GM10847 (cell line): Measurements from ENCODE around the gene DEDD.

Experiments used
- POLR2A ChIP-seq: IDR thresholded peaks from 2 replicates; pipeline ENCODE4 v1.6.1; 2011; ENCODE audit not compliant: insufficient read length; ENCODE audit errors: extremely low read depth

The DEDD gene

GRCh38 chr1:161094481-161094880 lies 38.0 kb downstream of the DEDD start:
- no peak for TF ChIP-seq POLR2A

DNA sequence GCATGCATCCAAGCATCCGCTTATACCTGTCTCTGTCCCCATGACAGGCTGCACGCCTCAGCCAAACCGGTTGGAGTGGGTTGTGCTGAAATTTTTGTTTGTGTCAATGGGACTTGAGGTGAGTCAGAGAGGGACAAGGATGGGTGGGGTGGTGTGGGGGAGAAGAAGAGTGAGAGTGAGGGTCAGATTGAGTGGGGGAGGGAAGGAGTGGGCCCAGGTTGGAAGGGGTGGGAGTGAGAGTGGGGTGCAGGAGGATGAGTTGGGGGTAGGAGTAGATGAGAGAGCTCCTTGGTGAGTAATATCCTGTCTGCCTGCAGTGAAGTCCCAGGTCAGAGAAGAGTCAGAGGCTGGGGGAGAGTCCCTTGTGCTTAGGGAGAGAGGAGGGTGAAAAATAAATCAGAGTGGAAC lies 39.8 kb downstream of the DEDD start:
- no peak for TF ChIP-seq POLR2A

DNA sequence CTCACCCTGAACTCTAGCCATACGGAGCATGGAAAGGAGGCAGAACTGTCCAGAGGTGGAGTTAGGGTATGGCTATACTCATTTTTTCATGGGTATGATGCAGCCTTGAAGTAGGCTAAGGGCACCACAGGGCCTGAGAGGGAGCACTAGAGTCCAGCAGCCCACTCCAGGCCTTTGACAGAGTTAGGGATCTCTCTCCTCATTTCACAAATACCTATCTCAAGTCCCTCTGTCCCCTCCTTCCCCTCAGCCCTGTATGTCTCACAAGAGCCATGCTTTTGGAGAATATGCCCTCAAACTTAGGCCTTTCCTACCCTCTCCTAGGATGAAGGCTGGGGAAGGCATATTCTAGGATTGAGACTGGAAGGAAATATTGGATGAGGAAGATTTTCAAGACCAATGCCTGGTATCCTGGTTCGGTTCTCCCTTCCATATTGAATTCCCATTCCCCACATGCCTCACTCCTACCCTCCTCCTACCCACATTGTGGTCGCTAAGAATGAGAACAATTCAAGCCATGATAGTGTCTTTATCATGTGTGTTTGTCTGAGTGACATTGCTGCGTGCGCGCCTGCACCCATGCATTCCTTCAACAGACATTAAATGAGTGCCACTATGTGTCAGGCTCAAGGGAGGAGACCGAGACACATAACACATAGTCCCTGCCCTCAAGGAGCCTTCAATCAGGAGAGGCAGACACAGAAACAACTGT lies 40.5 kb downstream of the DEDD start:
- no peak for TF ChIP-seq POLR2A

GRCh38 chr1:161091093-161091492 lies 41.4 kb downstream of the DEDD start:
- TF ChIP-seq POLR2A: no peak

DNA sequence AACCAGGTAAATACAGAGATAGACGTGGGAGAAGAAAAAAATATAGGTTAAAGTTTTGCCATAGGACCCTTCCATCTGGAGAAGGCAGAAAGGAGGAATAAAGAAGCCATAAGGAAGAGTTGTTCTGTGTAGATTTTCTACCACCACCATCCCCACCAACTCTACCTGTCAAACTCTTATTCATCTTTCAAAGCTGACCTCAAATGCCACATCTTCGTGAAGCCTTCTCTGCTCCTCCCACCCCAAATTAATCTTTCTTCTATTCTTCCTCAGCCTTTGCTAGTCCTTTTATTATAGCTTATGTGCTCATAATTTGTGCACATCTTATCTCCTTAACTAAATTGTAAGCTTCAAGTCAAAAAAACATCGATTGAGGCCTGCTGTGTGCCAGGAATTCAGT lies 41.9 kb downstream of the DEDD start:
- TF ChIP-seq POLR2A: no peak

- no peak for TF ChIP-seq POLR2A
Measured at GRCh38 chr1:161089938-161090337, 42.5 kb downstream of the DEDD start.

DNA sequence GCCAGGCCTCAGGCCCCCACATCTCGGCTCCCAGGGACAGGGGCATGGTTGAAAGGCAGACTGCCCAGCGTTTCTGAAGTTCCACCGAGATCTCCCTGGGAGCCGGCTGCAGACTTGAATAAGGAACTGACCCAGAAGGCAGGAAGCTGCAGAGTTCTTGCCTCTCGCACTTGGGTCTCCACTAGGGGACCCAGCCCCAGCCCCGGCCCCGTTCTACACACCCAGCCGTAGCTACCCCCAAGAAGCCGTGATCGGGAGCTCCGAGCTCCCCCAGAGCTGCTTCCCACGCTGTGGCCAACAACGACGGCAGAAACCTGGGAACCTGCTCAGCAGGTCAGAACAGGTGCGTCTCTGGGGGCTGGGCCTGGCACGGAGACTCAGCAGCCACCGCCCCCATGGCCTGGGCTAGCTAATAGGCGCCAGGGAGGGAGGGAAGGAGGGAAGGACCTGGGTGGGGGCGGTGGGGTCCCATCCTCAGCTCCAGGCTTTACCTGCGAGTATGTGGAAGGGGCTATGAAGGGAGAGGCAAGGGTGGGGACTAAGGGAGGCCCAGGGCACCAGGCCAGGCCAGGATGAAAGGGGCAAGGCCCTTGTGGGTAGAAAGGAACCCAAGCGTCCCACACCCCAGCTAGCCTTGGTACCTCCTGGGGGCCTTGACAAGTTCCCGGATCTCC lies 43.1 kb downstream of the DEDD start, which contains the start of gene NECTIN4:
Gene NECTIN4 (minus strand): TSS at position 308 of the 674 bp plus-strand sequence. CDS start 262 bp downstream, at position 46.
- no peak for TF ChIP-seq POLR2A

- TF ChIP-seq POLR2A: no peak
Measured at GRCh38 chr1:161088587-161089110, 43.8 kb downstream of the DEDD start.

- TF ChIP-seq POLR2A: no peak
Measured at GRCh38 chr1:161086457-161086856, 46.0 kb downstream of the DEDD start.

GRCh38 chr1:161085165-161085564 lies 47.3 kb downstream of the DEDD start:
- TF ChIP-seq POLR2A: no peak

- TF ChIP-seq POLR2A: no peak
Measured at GRCh38 chr1:161084597-161084988, 47.9 kb downstream of the DEDD start.

DNA sequence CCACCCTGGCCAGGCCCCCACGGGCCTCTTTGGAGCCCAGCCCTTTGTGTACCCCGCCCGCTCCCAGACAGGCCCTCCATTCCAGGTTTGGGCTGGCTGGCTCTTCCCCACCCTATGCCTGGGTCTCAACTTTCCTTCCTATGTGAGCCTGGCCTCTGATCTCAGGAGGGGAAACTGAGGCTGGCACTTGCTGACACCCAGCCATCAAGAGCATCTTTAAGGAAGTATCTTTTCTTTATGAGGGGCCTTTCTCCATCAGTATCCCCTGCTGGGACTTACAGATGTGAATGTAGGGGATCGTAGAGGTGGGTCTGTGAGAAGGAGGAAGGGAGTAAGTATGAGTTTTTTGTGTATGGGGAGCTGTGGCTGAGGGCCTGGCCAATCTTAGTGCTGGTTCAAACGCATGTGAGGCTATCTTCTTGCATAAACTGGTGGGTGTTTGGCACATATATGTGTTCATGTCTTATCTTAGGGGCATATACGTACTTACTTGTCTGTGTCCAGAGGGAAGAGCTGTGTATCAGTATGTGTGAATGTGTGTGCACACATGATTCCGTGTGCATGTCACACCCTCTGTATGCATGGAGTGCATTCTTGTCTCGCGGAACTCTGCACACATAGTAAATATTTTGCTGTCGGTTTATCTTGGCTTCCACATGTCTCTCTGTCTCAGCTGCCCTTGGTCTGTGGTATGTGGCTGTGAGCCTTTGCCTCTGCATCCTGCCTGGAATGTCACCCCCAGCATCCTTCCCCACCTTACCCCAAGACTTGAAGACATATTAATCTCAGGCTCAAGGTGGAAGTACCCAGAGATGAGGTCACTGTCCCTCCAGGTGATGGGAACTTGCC lies 48.5 kb downstream of the DEDD start:
- no peak for TF ChIP-seq POLR2A

DNA sequence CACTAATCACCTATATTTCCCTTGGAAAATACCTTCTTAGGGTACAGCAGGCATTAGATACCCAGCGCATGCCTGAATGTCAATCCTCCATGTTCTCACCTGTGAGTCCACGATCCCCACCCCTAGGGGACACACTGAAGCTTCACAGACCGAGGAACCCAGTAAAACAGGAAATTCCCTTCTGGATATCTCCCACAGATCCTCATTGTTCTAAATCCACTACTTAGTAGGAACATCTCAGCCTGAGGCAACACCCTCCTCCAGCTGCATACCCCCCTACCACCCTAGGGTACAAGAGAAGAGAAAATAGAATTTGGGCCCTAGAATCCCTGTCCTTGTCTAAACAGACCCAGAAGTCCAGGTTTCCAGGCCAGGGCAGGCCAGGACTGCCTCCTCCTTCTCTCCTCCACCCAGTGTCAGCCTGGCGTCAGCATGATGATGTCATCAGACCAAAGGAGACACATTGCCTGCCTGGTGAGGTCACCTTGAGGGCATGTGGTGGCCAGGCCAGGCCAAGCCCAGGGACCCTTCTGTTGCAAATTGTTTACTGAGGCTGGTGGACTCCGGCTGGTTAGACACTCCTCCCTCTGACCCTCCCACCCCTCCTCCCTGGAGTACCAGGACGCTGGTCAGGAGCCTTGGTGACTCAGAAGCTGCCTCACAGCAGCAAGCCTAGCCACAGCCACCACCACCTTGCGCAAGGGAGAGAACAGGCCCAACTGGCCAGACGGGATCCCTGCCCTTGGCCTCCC lies 49.3 kb downstream of the DEDD start:
- no peak for TF ChIP-seq POLR2A

DNA sequence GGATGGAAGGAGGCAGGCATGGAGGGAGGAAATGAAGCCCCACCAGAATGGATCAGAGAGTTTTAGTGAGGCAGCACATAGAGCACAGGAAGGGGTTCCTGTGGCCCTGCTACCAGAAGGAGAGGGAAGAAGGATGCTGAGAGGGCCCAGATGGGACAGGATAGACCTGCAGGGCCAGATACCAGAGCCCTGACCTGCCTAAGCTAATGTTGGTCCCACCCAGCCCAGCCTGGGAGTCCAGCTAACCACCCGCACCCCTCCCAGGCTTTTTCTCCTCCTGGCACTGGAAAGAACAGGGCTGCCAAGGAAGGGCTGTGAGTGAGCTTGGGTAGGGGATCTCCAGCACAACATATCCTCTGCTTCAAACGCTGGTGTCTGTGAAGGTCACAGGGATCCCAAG lies 50.0 kb downstream of the DEDD start:
- no peak for TF ChIP-seq POLR2A

- TF ChIP-seq POLR2A: no peak
Measured at GRCh38 chr1:161081519-161081918, 50.9 kb downstream of the DEDD start.
